Upper lobe of left lung (tissue), 6 donors: ENCODE data around the gene NFKB2. TPM values are rescaled to one million over a fixed set of nuclear protein-coding genes. Genes with fewer than 3 reads are reported as not detected.

Experiments
- ATAC-seq, 2 donors: fragments of 200-7000 bp; cut with Tn5 transposase; one replicate each; pipeline ENCODE4 v1.9.1; 2022; ENCODE audit warnings: mild to moderate bottlenecking in 2 of 2, moderate library complexity in 2 of 2; ENCODE audit not compliant: low FRiP score in 2 of 2
- DNase-seq, 2 donors: peaks; one replicate each; pipeline ENCODE4 v3.0.0-alpha.2; 2019 to 2020
- H3K27ac ChIP-seq, 4 donors: fragments of 200-600 bp; sonication (generic); one replicate each; pipeline ENCODE4 v1.5.1; 2016 to 2019
- H3K27me3 ChIP-seq, 4 donors: fragments of 200-600 bp; sonication (generic); one replicate each; pipeline ENCODE4 v1.5.1; 2017 to 2019
- H3K36me3 ChIP-seq, 4 donors: fragments of 200-600 bp; sonication (generic); one replicate each; pipeline ENCODE4 v1.5.1; 2016 to 2019
- H3K4me1 ChIP-seq, 4 donors: fragments of 200-600 bp; sonication (generic); one replicate each; pipeline ENCODE4 v1.5.1; 2018 to 2019
- H3K4me3 ChIP-seq, 4 donors: fragments of 200-600 bp; sonication (generic); one replicate each; pipeline ENCODE4 v1.5.1; 2017 to 2019; ENCODE audit warnings: mild to moderate bottlenecking in 2 of 4, moderate library complexity in 1 of 4
- H3K9me3 ChIP-seq, 4 donors: fragments of 200-600 bp; sonication (generic); one replicate each; pipeline ENCODE4 v1.5.1; 2018 to 2019
- CTCF ChIP-seq, 6 experiments: fragments of 450-650 bp in 4 of 6; fragments of 200-600 bp in 2 of 6; sonication (generic) in 2 of 6; IDR thresholded peaks; one replicate each; pipeline ENCODE4 v1.5.1; 2016 to 2019; ENCODE audit warnings: antibody characterized with exemption in 6 of 6
- EP300 ChIP-seq, 4 donors: sonication (generic); formaldehyde crosslinking; IDR thresholded peaks; one replicate each; pipeline ENCODE4 v1.5.1; 2017; ENCODE audit warnings: antibody characterized with exemption in 4 of 4, control low read depth in 2 of 4
- POLR2A ChIP-seq, 4 donors: fragments of 450-650 bp; IDR thresholded peaks; one replicate each; pipeline ENCODE4 v1.5.1; 2016 to 2017; ENCODE audit warnings: antibody characterized with exemption in 4 of 4, mild to moderate bottlenecking in 2 of 4
- POLR2AphosphoS5 ChIP-seq, 2 donors: sonication (generic); formaldehyde crosslinking; IDR thresholded peaks; one replicate each; pipeline ENCODE4 v1.5.1; 2017; ENCODE audit warnings: antibody characterized with exemption in 2 of 2
- WGBS, 2 donors: methylation state at CpG; one replicate each; pipeline ENCODE4 v1.1.5; 2017 to 2018; 5-methylcytosine and 5-hydroxymethylcytosine counted together
- total RNA-seq, 6 donors: library from RNA; depleted of rRNA in 4 of 6; stranded (reverse); fragments of >200 nt in 4 of 6; gene quantifications; one replicate each; pipeline versions ENCODE4 v1.1.0 to v1.2.1, GENCODE V29; 2016 to 2021
- donor health status: DM: no; HTN: no; CAD: no; lungs with moderate emphysema.
- donor health status: DM: no; HTN: yes; CAD: no; lungs with severe emphysema.

The NFKB2 gene
- total RNA-seq, 6 donors from 2014 or later = 31.2 to 67.6 (median 41.2) TPM

DNA sequence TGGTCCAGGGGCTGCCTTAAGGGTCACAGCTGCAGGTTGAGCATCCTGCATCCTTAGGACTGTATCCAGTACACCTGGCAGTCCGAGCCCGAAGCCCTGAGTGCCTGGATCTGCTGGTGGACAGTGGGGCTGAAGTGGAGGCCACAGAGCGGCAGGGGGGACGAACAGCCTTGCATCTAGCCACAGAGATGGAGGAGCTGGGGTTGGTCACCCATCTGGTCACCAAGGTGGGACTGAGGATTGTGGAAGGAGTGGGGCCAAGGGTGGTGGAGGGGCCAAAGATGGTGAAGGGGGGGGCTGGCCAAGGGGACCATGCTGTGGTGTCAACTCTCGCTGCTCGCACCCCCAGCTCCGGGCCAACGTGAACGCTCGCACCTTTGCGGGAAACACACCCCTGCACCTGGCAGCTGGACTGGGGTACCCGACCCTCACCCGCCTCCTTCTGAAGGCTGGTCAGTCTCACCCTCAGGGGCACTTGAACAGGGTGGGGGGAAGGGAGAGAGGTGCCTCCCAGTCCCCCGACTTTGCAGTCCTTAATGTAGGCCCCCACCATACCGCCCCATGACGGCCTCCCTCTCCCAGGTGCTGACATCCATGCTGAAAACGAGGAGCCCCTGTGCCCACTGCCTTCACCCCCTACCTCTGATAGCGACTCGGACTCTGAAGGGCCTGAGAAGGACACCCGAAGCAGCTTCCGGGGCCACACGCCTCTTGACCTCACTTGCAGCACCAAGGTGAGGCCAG, 5.3 kb downstream of the NFKB2 start:
- Histone ChIP-seq H3K4me1 (peaks cover 35 to 47% (median 39%) of the 10 kb centered on the region in 4 donors), H3K27ac (no peak overlapping the region), H3K9me3 (no peaks in the 10 kb centered on the region), H3K27me3 (no peaks in the 10 kb centered on the region), H3K36me3 (peaks cover 10 to 59% (median 47%) of the 10 kb centered on the region in 4 donors), H3K4me3 (no peak overlapping the region)
- ATAC-seq (no peak), DNase-seq (no peak)
- TF ChIP-seq POLR2AphosphoS5 (IDR thresholded peaks at IDR 0.05) (no peak), POLR2A (IDR thresholded peaks at IDR 0.05) (no peak), EP300 (IDR thresholded peaks at IDR 0.05) (no peak), CTCF (IDR thresholded peaks at IDR 0.05) (no peak)
- WGBS, 2 donors = 90 to 93% methylated on average over 16 to 22 of the region's 22 CpGs

DNA sequence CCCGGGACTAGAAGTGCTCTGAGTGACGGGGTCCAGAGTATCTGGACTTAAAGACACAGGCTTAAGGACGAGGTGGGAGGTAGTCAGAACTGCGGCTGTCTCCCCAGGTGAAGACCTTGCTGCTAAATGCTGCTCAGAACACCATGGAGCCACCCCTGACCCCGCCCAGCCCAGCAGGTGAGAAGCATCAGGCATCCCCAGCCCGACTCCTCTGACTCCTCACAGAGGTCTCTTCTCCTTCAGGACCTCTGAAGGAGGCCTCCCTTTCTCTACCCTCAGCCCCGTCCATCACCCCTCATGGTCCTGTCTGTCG, 5.8 kb downstream of the NFKB2 start:
- 89 to 92% methylated on average over 8 of the region's 8 CpGs for WGBS, 2 donors

GRCh38 chr10:102401735-102402511, 6.4 kb downstream of the NFKB2 start:
- H3K9me3 ChIP-seq = no peaks in the 10 kb centered on the region
- H3K27me3 ChIP-seq = no peaks in the 10 kb centered on the region
- peaks cover 25 to 36% (median 28%) of the 10 kb centered on the region in 4 donors for H3K4me1 ChIP-seq
- no peak overlapping the region for H3K4me3 ChIP-seq
- peaks cover 10 to 58% (median 45%) of the 10 kb centered on the region in 4 donors for H3K36me3 ChIP-seq
- no peak for TF ChIP-seq CTCF (IDR thresholded peaks at IDR 0.05)
- no peak for TF ChIP-seq EP300 (IDR thresholded peaks at IDR 0.05)
- no peak for ATAC-seq
- WGBS, 2 donors = 93 to 95% methylated on average over 11 to 18 of the region's 18 CpGs
- no peak for DNase-seq
- H3K27ac ChIP-seq = no peak overlapping the region

More for the DNA sequence above, 5.8 kb downstream of the NFKB2 start:
- no peaks in the 10 kb centered on the region for H3K9me3 ChIP-seq
- TF ChIP-seq EP300 (IDR thresholded peaks at IDR 0.05) = no peak
- TF ChIP-seq POLR2AphosphoS5 (IDR thresholded peaks at IDR 0.05) = no peak
- no peak for TF ChIP-seq POLR2A (IDR thresholded peaks at IDR 0.05)
- no peak for TF ChIP-seq CTCF (IDR thresholded peaks at IDR 0.05)
- peaks cover 31 to 42% (median 34%) of the 10 kb centered on the region in 4 donors for H3K4me1 ChIP-seq
- H3K4me3 ChIP-seq = no peak overlapping the region
- no peak overlapping the region for H3K27ac ChIP-seq
- DNase-seq = no peak
- ATAC-seq = no peak
- H3K36me3 ChIP-seq = peaks cover 10 to 59% (median 47%) of the 10 kb centered on the region in 4 donors
- H3K27me3 ChIP-seq = no peaks in the 10 kb centered on the region

- Histone ChIP-seq H3K27me3 (peaks cover 0 to under 1% (median 0%) of the 10 kb centered on the region in 4 donors), H3K27ac (no peak overlapping the region), H3K4me3 (no peak overlapping the region), H3K9me3 (no peaks in the 10 kb centered on the region), H3K36me3 (peaks cover 10 to 53% (median 41%) of the 10 kb centered on the region in 4 donors), H3K4me1 (peaks cover 19 to 30% (median 22%) of the 10 kb centered on the region in 4 donors)
- no peak for TF ChIP-seq POLR2A (IDR thresholded peaks at IDR 0.05)
- TF ChIP-seq POLR2AphosphoS5 (IDR thresholded peaks at IDR 0.05) = no peak
- no peak for TF ChIP-seq CTCF (IDR thresholded peaks at IDR 0.05)
- no peak for TF ChIP-seq EP300 (IDR thresholded peaks at IDR 0.05)
- 88 to 95% methylated on average over 5 of the region's 5 CpGs for WGBS, 2 donors
- peak in 1 of 2 donors; percentile 50 for DNase-seq
- ATAC-seq = no peak
Observed at GRCh38 chr10:102402512-102402896, 7.0 kb downstream of the NFKB2 start.
